GM10266 (cell line): ENCODE measurements around the gene GPC3.

ENCODE experiments used
- DNase-seq: peaks from one replicate; pipeline ENCODE4 v3.0.0; 2012; ENCODE audit errors: extremely low spot score
- CTCF ChIP-seq: IDR thresholded peaks from 2 replicates; pipeline ENCODE4 v1.5.1; 2012; ENCODE audit warnings: mild to moderate bottlenecking, low read depth; ENCODE audit not compliant: control insufficient read depth, insufficient read depth; ENCODE audit errors: missing control alignments

GPC3 gene

GRCh38 chrX:133968109-133968508, 17.3 kb downstream of the GPC3 start:
- DNase-seq: no peak
- no peak for TF ChIP-seq CTCF

- no peak for TF ChIP-seq CTCF
- DNase-seq: no peak
Observed at GRCh38 chrX:133966199-133966598, 19.2 kb downstream of the GPC3 start.

- no peak for TF ChIP-seq CTCF
- DNase-seq: no peak
Observed at GRCh38 chrX:133965321-133965720, 20.1 kb downstream of the GPC3 start.

DNA sequence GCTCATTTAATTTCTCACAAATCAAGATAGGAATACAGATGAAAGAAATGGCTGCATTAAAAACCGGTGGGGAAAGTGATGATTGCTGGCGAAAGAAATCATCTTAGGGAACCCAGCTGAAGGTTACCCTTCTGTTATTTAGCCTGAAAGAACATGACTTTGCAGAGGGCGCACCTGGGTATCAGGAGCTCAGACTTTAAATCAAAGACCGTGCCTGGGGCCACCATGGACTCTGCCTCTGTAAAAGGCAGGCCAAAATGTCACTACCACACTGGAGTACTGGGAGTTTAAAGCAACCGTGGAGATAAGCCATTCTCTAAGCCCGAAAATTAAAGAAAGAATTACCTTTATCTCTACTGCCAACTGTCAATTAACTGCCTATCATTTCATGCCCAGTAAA, 24.3 kb downstream of the GPC3 start:
- no peak for TF ChIP-seq CTCF
- no peak for DNase-seq

GRCh38 chrX:133959972-133960371, 25.4 kb downstream of the GPC3 start:
- no peak for TF ChIP-seq CTCF
- no peak for DNase-seq

DNA sequence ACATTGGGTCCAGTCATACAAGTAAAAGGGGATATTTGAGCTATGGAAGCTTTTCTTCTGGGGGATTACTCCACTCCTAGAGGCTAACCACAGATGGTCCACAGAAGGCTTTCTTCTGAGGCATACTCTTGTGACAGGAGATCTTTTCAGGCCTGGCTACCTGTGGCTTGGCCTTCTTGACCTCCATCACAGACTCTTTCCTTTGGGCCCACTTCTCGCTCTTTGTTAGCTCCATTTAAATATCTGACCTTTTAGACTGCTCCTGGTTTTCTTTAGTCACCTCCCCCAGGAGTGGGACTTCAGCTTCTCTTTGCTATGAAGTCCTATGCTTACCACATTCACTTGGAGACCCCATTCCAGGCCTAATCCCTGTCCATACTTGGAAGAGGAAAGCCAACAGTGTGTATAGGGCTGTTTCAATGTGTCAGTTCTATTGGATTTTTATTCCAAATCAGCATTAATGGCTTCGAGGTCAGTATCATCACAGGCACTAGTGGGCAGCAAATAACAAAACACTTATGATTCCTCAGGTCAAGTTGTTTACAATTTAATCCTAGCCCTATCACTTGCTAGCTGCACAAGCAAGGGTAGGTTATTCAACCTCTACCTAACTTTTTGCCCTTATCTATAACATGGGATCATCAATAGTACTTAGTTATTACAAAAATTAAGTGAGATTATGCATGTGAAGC, 26.3 kb downstream of the GPC3 start:
- no peak for DNase-seq
- no peak for TF ChIP-seq CTCF

DNA sequence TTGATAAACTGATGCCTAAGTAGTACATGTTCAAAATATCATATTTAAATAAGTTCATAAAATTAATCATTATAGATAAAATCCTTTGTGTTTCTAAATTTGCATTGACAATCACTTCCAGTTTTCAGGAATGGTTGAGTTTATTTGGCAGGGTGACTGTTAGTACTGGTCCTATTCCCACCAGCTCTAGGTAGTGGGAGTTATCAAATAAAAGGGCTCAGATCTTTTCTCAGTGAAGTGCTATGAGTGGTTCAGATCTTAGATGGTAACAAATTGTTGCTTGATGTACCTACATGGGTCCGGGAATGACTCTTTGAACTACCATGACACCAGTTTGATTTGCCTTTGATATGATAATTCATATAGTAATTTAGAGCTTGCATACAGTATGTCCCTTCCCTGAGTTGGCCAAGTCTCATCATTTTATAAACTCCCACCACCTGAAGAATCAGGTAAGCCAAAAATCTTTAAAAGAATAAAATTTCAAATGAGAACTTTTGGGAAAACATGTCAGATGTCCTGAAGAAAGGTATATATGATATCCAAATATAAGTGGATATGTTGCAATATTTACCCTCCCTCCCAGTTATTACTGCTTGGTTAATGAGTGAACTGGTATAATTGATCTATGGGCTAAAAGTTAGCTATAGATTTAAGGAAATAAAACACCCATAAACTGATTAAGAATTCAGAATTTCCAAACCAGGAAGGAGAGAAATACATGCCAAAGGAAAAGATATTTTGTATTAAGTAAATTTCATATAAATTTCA, 28.6 kb downstream of the GPC3 start:
- no peak for DNase-seq
- TF ChIP-seq CTCF: no peak
